Neural progenitor cell (in vitro differentiated cells): ENCODE measurements around the gene NKAIN4. TPM values are rescaled to one million over a fixed set of nuclear protein-coding genes. Genes with fewer than 3 reads are reported as not detected.
A peak's percentile ranks its signal among the peaks of the same experiment; 100 is the strongest.

Experiments used
- DNase-seq: peaks from one replicate; pipeline ENCODE4 v3.0.0-alpha.2; 2016; ENCODE audit warnings: low spot score
- H2AFZ ChIP-seq: fragments of 200-600 bp; sonication (generic); replicated peaks from 2 replicates; pipeline ENCODE4 v1.6.1; 2016; ENCODE audit warnings: antibody characterized with exemption
- H3F3A ChIP-seq: fragments of 200-600 bp; sonication (generic); 2 replicates; pipeline ENCODE4 v1.6.1; 2016; ENCODE audit warnings: antibody characterized with exemption, low read depth
- H3K27ac ChIP-seq: fragments of 200-600 bp; sonication (generic); 2 replicates; pipeline ENCODE4 v1.5.1; 2016; ENCODE audit warnings: mild to moderate bottlenecking
- H3K27me3 ChIP-seq: fragments of 200-600 bp; sonication (generic); 2 replicates; pipeline ENCODE4 v1.6.1; 2016; ENCODE audit warnings: mild to moderate bottlenecking, moderate library complexity
- H3K36me3 ChIP-seq: fragments of 200-600 bp; sonication (generic); 2 replicates; pipeline ENCODE4 v1.5.1; 2016
- H3K4me1 ChIP-seq: fragments of 200-600 bp; sonication (generic); 2 replicates; pipeline ENCODE4 v1.6.1; 2016; ENCODE audit warnings: mixed run types
- H3K4me2 ChIP-seq: fragments of 200-600 bp; sonication (generic); 2 replicates; pipeline ENCODE4 v1.6.1; 2016
- H3K4me3 ChIP-seq: fragments of 200-600 bp; sonication (generic); 2 replicates; pipeline ENCODE4 v1.5.1; 2016
- H3K79me2 ChIP-seq: fragments of 200-600 bp; sonication (generic); 2 replicates; pipeline ENCODE4 v1.6.1; 2016; ENCODE audit warnings: low read depth
- H3K9ac ChIP-seq: fragments of 200-600 bp; sonication (generic); 2 replicates; pipeline ENCODE4 v1.6.1; 2016
- H3K9me3 ChIP-seq: fragments of 200-600 bp; sonication (generic); 2 replicates; pipeline ENCODE4 v1.5.1; 2016; ENCODE audit warnings: low read depth
- H4K20me1 ChIP-seq: fragments of 200-600 bp; sonication (generic); 2 replicates; pipeline ENCODE4 v1.6.1; 2016; ENCODE audit warnings: low read depth
- H3K27ac Mint-ChIP-seq: 3 replicates; pipeline ENCODE4 v1.8.0; 2021; ENCODE audit warnings: mixed read lengths
- H3K27me3 Mint-ChIP-seq: 2 replicates; pipeline ENCODE4 v1.8.0; 2022; ENCODE audit warnings: low read depth, mild to moderate bottlenecking, inconsistent platforms, moderate library complexity, mixed read lengths; ENCODE audit not compliant: insufficient read depth
- H3K36me3 Mint-ChIP-seq: 3 replicates; pipeline ENCODE4 v1.8.0; 2021; ENCODE audit warnings: mixed read lengths
- H3K4me1 Mint-ChIP-seq: 3 replicates; pipeline ENCODE4 v1.8.0; 2021; ENCODE audit warnings: mixed read lengths
- H3K4me3 Mint-ChIP-seq: 3 replicates; pipeline ENCODE4 v1.8.0; 2021; ENCODE audit warnings: mild to moderate bottlenecking, moderate library complexity, mixed read lengths
- H3K9me3 Mint-ChIP-seq: 3 replicates; pipeline ENCODE4 v1.8.0; 2020; ENCODE audit warnings: mixed read lengths
- CTCF ChIP-seq: fragments of 200-600 bp; sonication (generic); IDR thresholded peaks from 2 replicates; pipeline ENCODE4 v1.5.1; 2017; ENCODE audit warnings: antibody characterized with exemption, mild to moderate bottlenecking
- EZH2 ChIP-seq: fragments of 200-600 bp; sonication (generic); IDR thresholded peaks from 2 replicates; pipeline ENCODE4 v1.6.1; 2017; ENCODE audit warnings: antibody characterized with exemption, mild to moderate bottlenecking, moderate library complexity
- EZH2phosphoT487 ChIP-seq: fragments of 200-600 bp; sonication (generic); IDR thresholded peaks from 2 replicates; pipeline ENCODE4 v1.6.1; 2017; ENCODE audit warnings: antibody characterized with exemption
- total RNA-seq: library from RNA; depleted of rRNA; stranded (reverse); fragments of >200 nt; gene quantifications from 2 replicates; pipeline ENCODE4 v1.2.3, GENCODE V29; 2015; ENCODE audit warnings: low replicate concordance

The NKAIN4 gene
- total RNA-seq, 1 donor from 2014 or later, result 9.7 TPM

- Histone ChIP-seq H3K9me3 (no peaks in the 10 kb centered on the region), H3K4me2 (no peak overlapping the region), H3K79me2 (no peaks in the 10 kb centered on the region), H4K20me1 (no peaks in the 10 kb centered on the region), H3K36me3 (no peaks in the 10 kb centered on the region), H3K4me3 (no peak overlapping the region), H3F3A (peaks cover 30% of the 10 kb centered on the region), H3K27ac (no peak overlapping the region), H3K27me3 (no peaks in the 10 kb centered on the region), H3K4me1 (peaks cover 34% of the 10 kb centered on the region), H3K9ac (no peak overlapping the region), H2AFZ (no peak overlapping the region)
- TF ChIP-seq EZH2phosphoT487 (no peak), EZH2 (no peak), CTCF (peak; percentile 20)
- H3K27me3 Mint-ChIP-seq, result peaks cover 14% of the 10 kb centered on the region
- H3K27ac Mint-ChIP-seq, result no peak overlapping the region
- peaks cover 57% of the 10 kb centered on the region for H3K4me1 Mint-ChIP-seq
- no peaks in the 10 kb centered on the region for H3K36me3 Mint-ChIP-seq
- H3K9me3 Mint-ChIP-seq, result no peaks in the 10 kb centered on the region
- no peak for DNase-seq
- no peak overlapping the region for H3K4me3 Mint-ChIP-seq
Observed at GRCh38 chr20:63228806-63229205, 25.5 kb downstream of the NKAIN4 start.

- Mint-ChIP-seq H3K4me1 (peaks cover 59% of the 10 kb centered on the region), H3K9me3 (no peaks in the 10 kb centered on the region), H3K27ac (peak overlapping the region; percentile 60), H3K36me3 (no peaks in the 10 kb centered on the region), H3K27me3 (peaks cover 19% of the 10 kb centered on the region), H3K4me3 (peak overlapping the region; percentile 30)
- Histone ChIP-seq H4K20me1 (no peaks in the 10 kb centered on the region), H3K4me1 (peaks cover 34% of the 10 kb centered on the region), H3K4me3 (no peak overlapping the region), H3K4me2 (no peak overlapping the region), H3K79me2 (no peaks in the 10 kb centered on the region), H3F3A (peaks cover 30% of the 10 kb centered on the region), H3K36me3 (no peaks in the 10 kb centered on the region), H3K9me3 (no peaks in the 10 kb centered on the region), H3K9ac (no peak overlapping the region), H3K27ac (no peak overlapping the region), H2AFZ (no peak overlapping the region), H3K27me3 (no peaks in the 10 kb centered on the region)
- no peak for DNase-seq
- TF ChIP-seq EZH2 (no peak), EZH2phosphoT487 (no peak), CTCF (no peak)
Observed at GRCh38 chr20:63227260-63227659, 27.0 kb downstream of the NKAIN4 start.

- peaks cover 34% of the 10 kb centered on the region for H3K4me1 ChIP-seq
- H4K20me1 ChIP-seq, result no peaks in the 10 kb centered on the region
- no peaks in the 10 kb centered on the region for H3K9me3 ChIP-seq
- Mint-ChIP-seq H3K9me3 (no peaks in the 10 kb centered on the region), H3K27ac (no peak overlapping the region), H3K4me1 (peaks cover 52% of the 10 kb centered on the region), H3K27me3 (peaks cover 19% of the 10 kb centered on the region), H3K36me3 (no peaks in the 10 kb centered on the region), H3K4me3 (no peak overlapping the region)
- H2AFZ ChIP-seq, result no peak overlapping the region
- H3K4me3 ChIP-seq, result no peak overlapping the region
- no peaks in the 10 kb centered on the region for H3K27me3 ChIP-seq
- no peaks in the 10 kb centered on the region for H3K79me2 ChIP-seq
- DNase-seq, result no peak
- H3K36me3 ChIP-seq, result no peaks in the 10 kb centered on the region
- H3K27ac ChIP-seq, result no peak overlapping the region
- H3K9ac ChIP-seq, result no peak overlapping the region
- H3K4me2 ChIP-seq, result no peak overlapping the region
- TF ChIP-seq EZH2phosphoT487 (no peak), EZH2 (no peak), CTCF (no peak)
- H3F3A ChIP-seq, result peaks cover 30% of the 10 kb centered on the region
Observed at GRCh38 chr20:63226042-63226943, 28.0 kb downstream of the NKAIN4 start.
